GM18907 (cell line): ENCODE data around the gene TRMT61A.

Experiments used
- ATAC-seq: cut with Tn5 transposase; IDR thresholded peaks from one replicate; pipeline ENCODE4 v1.9.1; 2021; ENCODE audit warnings: mild to moderate bottlenecking, moderate library complexity; ENCODE audit not compliant: unreplicated experiment

TRMT61A gene

DNA sequence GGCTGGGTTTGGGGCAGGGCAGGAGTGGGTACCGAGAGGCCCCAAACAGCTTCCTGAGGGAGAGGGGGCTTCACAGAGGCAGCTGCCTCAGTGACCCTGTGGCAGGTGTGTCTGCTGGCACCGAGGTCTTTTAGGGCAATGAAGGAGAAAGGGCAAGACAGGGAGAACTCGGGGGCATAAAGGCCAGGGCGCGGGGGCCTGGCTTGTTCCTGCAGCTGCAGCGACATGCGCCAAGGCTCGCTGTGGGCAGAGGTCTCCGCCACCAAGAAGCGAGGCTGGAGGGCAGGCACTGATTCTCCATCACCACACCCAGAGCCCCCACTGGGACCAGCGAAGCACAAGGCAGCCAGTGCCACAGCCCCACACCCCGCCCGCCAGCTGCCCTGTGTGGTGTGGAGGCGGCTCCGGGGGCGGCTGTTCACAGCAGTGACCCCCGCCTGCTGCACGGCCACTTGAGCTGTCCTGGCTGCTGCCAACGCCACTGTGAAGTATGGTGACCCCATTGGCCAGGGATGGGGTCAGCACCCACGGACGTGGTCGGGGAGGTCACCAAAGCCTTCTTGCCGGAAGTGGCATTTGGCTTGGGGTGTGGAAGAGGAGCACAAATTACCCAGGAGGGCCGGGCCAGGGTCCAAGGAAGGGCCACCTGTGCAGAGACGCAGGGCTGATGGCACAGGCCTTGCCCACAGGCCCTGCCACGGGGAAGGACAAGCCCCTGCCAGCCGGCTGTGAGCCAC is 17.1 kb downstream of the TRMT61A start:
- ATAC-seq = no peak

DNA sequence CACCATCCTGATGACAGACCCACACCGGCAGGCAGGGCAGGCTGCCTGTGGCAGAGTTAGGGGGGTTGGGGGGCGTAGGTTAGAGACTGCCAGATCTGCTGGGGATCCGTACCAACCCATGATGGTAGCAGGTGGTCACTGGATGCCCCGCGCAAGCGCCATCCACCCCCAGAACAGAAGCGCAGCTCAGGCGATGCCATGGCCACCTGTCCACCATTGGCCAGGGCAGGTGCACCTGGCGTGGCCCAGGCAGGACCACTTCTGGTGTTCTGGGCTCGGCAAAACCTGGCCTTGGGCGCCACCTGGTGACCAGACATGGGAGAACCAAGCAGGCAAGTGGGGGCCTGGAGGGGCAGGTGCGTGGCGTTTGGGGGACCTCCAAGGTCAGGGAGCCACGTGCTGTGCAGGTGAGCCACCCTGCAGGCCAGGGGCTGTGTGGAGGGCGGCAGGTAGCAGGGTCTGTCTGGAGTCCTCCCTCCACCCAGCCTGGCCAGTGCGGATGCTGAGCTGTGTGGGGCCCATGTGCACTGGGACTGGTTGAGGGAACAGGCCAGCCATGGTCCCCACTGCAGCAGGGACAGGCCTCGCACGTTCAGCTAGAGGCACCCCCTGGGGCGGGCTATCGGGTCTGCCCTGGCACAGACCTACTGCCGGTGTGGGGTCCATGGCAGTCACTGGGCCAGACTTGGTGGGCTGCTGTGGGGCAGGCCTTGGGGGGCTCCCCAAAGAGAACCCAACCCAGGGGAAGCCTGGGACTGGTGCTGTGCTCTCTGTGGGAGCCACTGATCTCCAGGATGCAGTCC is 17.9 kb downstream of the TRMT61A start:
- no peak for ATAC-seq

DNA sequence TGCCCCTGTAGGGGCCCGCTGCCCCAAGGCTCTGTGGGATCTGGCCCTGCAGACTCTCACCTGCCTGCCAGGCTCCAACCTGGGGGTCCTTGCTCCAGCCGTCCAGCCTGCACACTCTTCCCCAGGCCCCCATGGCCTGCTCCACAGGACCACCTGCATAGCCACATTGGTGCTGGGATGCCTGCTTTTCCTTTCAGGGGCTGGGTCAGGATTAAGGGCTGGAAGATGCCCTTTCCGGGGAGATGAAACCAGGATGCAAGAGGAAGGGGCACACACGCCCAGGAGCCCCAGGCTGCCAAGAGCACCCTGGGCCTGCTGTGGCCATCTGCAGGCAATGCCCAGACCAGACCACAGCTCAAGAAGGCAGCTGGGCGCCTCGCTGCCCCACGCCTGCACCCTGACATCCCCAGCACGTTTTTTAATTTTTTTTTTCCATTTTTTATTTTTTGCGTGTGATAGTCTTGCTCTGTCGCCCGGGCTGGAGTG is 18.5 kb downstream of the TRMT61A start:
- no peak for ATAC-seq

DNA sequence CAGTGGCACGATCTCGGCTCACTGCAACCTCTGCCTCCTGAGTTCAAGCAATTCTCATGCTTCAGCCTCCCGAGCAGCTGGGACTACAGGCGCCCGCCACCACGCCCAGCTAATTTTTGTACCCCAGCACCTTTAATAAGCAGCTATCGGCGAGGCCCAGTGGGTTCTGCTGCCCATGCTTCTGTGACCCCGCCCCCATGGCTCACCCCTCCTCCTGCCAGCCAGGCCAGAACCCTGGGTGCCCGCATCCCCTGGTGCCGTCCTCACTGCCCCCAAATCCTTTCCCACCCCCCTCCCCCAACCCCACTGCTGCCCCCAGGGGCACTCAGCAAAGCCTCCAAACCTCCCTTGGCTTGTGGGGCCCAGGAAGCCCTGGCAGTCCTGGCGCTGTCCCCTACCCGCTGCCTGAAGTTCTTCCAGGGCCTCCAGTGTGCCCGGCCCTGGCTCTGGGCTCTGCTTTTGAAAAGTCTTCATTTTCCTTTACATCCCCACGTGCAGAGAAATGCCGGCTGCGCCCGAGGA is 19.0 kb downstream of the TRMT61A start:
- ATAC-seq = no peak

DNA sequence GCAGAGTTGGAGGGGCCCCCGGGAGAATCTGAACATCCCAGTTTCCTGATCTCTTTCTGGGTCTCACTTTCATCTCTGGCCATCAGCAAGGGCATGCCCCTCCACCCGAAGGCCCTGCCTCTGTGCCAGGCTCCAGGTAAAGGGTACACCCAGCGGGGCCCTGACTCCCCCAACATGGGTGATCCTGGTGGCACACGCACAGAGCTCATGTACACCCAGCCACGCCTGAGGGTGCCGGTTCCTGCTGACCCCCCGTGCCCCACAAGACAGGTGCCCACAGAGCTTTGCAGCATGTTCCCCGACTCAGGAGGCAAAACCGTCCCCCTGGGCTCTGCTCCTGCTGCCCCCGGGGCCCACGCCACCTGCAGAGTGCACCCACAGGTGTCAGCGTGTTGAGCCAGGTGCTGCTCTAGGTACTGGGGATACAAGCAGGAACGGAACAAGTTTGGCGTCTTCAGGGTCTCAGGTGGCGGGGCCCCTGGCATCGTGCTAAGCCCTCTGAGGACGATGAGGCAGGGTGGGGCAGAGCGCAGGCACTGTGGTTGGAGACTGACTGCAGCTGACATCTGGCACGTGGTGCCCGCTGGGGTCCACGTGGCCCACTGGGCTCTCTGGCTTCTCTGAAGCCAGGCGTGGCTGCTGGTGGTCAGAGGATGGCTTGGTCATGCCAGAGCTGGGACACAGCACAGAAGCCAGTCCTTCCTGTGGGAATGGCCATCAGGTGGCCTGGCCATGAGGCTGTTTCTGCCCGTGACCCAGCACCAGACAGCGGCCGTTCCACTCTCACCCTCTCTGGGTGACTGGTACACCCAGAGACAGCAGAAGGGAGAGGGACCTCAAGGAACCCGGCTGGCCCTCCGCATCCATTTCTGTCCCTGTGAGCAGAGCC is 19.7 kb downstream of the TRMT61A start:
- no peak for ATAC-seq

DNA sequence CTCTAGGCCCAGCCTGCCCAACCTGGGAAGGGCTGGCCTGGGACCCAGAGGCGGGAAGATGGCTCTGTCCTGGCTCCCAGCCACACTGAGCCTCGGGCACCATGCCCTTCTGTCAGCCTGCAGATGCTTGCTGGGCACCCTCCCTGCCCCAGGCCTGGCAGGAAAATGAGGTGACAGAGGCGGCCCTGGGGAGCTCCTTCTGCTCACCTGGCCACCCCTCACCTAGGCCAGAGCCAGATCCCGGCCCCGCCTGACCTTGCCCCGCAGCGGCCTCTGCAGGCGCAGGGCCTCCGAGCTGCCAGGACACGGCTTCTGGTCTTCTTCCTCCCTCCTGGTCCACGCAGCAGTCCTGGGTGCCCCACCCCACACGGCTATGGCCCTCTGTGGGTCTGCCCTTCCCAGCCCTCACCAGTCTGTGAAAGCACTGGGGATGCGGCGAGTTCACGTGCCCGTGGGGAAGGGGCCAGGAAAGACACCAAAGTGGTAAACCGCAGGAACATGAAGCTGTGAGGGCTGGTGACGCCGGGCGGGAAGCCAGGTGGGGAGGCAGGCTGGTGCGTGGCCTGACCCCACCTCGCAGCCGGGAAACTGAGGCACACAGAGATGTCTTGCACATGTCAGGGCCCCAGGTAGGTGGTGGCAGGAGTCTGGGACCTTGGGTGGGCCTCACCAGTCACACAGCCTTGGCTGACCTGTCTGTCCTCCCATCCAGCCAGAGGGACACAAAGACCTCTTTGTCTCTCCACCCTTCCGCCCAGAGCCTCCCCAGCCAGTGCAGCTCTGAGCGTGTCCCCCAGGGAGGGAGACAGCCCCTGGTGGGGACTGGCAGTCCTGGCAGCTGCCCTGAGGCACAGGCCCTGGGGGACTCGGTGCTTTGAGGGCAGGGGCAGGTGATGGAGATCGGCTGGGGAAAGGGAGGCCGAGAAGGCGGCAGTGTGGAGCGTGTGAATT is 20.6 kb downstream of the TRMT61A start:
- no peak for ATAC-seq

DNA sequence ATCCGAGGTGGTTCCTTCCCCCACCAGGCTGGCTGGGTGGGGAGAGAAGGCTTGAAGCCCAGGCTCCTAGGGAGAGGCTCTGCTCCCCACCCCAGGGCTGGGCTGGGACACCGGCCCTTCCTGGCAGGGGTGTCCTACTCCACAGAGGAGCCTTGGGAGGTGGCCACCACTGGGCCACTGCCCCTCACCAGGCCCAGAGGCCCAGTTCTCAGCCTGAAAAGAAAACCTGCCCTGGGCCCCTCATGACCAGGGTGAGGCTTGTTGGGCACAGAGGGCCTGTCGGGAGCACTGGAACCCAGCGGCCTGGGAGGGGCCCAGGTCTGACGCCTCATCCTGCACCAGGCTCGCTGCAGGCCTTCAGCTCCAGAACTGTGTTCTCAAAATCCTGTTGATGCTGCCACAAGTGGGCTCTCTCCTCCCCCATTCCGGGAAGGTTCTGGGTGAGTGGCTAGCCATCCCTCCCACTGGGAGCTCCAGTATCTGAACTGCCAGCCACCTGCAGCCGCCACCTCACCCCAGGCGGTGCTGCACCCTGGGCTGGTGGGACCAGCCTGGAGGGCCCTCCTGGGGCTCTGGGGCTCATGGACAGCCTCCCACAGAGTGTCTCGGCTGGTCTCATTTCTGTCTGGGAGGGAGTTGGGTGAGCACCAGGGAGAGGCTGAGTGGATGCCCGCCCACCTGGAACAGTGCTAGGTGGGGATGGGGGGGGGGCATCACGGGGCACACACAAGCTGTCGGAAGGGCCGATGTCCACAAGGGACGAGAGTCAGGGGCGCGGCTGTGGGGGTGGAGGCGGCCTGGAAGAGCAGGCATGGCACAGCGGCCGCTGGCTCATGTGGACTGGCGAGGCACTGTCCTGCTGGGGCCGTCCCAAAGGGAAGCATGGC is 21.7 kb downstream of the TRMT61A start:
- ATAC-seq = no peak

DNA sequence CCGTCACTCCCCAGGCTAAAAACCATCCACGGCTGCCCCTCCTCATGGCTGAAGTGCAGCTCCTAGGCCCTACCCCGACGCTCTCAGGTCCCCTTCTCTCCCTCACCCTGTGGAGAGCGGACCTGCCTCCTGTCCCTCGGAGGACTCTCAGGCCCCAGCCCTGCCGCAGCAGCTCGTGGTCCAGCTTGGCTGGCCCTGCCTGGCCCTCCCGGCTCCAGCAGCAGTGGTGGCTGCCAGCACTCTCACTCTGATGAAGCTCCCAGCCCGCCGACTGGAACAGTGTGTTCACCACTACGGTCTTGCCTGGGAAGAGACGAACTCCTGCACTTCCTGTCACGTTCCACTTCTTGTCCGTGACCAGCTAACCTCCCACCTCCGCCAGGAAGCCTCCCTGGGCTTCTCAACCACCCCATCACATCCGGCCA is 22.4 kb downstream of the TRMT61A start:
- ATAC-seq = no peak

DNA sequence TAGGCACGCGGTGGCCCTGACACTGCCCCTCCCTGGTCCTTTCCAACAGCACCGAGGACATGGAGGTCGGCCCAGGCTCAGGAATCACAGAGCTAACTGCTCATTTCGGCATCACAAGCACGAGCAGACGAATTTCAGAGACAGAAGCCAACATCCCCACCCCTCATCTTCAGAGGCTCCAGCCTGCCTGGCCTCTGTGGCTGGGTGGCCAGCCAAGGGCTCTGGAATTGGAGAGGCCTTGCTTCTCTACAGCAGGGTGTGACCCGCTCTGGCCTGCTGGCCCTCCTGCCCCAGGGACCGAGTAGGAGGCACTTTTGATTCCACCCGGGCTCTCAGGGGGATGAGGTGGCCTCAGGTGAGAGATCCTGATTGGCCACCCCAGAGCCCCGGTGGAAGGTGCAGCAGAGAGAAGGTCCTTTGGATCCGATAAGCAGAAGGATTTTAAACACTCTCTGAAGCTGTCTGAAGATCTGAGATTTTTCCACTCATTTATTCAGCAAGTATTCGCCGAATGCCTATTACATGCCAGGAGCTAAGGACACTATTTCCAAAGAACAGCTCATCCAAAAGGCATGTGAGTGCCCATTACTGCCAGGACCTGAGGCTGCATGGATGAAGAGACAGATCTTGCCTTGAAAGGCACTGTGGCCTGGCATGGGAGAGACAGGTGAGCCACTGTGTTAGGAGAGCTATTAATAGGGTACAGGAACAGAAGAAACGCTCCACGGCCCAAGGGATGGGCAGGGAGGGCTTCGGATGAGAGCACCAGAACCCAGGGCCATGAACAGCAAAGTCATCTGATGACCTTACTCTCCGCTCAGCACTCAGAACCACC is 23.2 kb downstream of the TRMT61A start:
- ATAC-seq = no peak

DNA sequence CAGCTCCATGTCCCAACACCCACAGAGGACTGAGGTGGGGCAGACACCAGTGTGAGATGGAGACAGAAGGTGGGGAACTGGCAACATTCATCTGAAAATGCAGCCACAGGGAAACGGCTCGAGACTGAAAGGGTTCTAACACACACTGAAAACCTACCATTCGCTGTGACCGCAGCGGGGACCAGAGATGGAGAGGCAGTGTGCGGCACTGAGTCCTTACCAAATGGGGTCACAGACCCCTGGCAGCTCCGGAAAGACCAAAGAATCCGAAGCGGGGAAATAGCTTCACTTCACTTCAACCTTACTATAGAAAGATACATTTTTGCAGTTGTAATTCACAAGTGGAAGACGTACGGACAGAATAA is 23.8 kb downstream of the TRMT61A start:
- no peak for ATAC-seq

DNA sequence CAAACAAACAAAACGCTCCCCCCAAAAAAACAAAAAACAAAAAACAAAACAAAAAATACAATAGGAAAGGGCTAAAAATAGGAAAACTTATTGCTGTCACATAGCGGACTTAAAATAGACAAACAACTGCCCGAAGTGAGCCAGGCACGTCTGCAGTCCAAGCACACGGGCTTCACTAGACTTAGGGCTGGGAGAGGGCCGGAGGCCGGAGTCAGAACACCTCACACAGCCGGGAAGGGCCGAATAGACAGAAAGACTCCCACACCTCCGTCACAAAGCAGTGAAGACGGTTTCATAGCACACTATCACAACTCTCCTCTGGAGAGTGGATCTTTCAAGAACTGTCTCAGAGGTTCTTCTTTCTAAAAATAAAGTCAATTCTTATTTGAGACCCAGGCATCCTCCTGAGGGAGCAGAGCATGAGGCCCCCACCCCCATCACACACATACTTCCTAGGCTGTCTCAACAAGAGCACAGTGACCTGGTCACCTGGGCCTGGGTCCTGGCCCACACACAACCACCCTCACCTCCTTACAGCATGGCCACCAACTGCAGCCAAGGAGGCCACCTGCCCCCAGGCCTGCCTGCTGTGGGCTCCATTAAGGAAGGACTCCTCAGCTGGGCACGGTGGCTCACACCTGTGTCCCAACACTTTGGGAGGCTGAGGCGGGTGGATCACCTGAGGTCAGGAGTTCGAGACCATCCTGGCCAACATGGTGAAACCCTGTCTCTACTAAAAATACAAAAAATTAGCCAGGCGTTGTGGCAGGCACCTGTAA is 26.8 kb downstream of the TRMT61A start:
- no peak for ATAC-seq

DNA sequence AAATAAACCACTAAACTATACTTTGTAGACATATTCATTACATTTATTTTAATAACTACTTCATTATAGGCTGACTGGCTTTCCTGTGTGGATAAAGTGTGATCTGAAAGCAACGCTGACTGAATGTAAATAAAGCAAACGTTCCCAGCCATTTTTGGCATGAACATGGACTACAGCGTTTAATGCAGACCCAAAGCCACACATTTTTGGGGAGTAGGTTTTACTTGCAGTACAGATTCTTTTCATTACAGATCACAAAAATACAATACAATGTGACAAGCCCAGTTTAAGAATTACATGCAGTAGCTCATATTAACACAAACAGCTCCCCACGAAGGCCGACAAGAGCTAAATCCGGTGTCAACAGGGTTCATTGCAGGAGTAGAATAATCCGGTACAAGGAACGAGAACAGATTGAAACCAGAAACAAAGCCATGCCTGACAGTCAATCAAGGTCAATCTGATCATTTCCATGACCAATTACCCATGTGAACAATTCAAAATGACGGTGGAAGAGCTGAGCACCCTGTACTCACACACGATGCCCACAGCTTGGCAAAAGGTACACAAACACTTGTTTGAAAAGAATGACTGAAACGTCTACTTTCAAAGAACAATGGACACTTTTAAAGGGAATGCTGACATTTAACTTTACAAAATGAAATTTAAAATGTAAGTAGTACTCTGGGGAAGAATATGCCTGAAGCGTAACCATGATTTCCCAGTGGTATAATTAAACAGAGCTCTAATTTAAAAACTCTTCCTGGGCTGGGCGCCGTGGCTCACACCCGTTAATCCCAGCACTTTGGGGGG is 28.2 kb downstream of the TRMT61A start:
- no peak for ATAC-seq

DNA sequence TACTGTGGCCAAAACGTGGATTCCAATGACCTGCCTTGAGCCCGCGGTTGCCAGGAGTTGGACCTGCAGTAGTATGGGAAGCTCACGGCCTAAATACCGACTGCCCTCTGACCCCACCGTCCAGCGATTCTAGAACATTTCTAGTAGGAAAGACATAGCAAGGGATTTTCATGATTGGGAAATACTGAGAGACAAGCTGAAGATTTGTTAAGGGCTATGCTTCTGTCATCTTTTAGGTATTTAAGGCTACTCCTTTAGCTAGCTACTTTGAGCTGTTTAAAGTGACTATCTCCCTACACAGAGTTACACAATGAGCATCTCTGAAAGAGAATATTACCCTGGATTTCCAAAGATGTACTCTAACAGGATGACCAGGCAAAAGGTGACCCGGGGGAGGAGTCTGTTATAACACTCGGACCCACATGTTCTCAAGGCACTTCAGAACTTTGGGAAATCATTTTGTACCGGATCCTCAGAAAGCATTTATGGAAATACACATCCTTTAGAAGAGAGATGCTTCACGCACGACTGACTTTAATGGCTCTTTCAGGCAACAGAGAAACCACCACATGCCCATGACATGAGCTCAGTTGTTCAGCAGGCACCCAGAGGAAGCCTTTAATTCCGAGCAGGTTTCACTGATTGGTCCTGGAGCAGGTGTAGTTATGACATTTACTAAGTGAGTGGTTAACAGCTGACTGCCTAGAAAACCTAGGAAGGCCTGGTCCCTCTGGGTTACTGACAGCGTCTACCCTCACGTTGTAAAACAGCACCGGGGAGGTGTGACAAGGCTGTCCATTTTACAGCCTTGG is 29.3 kb downstream of the TRMT61A start:
- no peak for ATAC-seq

DNA sequence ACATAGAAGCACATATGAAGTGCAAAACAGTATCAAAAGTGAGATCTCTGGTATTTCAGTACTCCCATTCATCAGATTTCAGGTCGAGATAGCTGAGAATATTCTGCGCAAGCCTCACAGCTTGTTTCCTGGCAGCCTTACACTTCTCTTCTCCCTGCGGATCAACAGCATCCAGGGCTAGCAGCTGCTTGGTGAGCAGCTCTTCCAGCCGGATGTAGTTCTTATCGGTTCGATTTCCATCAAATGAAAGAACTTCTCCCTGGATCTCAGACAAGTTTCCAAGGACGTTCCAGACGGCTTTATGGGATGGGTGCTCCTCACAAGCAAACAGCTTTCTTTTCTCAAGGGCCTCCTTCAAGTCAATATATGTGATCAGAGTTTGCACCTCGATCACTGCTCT is 30.8 kb downstream of the TRMT61A start:
- no peak for ATAC-seq

DNA sequence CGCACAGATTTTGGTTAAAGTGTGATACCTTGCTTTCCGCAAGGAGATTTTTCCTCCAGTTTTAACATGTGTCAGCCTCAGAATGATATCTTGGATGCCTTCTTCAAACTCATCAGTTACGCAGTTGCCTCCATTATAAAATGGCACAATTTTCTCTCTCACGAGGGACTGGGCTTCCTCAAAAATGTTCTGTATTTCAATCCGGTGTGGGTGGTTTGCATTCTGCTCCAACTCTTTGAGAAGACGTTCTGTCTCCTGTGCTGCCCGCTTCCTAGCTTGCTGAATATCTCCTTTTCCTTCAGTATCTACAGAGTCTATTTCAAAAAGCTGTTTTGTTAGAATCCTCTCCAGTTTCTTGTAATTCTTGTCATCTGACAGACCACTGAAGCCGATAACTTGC is 31.7 kb downstream of the TRMT61A start:
- no peak for ATAC-seq
